ENCODE results near the gene ZNRF3.

DNA sequence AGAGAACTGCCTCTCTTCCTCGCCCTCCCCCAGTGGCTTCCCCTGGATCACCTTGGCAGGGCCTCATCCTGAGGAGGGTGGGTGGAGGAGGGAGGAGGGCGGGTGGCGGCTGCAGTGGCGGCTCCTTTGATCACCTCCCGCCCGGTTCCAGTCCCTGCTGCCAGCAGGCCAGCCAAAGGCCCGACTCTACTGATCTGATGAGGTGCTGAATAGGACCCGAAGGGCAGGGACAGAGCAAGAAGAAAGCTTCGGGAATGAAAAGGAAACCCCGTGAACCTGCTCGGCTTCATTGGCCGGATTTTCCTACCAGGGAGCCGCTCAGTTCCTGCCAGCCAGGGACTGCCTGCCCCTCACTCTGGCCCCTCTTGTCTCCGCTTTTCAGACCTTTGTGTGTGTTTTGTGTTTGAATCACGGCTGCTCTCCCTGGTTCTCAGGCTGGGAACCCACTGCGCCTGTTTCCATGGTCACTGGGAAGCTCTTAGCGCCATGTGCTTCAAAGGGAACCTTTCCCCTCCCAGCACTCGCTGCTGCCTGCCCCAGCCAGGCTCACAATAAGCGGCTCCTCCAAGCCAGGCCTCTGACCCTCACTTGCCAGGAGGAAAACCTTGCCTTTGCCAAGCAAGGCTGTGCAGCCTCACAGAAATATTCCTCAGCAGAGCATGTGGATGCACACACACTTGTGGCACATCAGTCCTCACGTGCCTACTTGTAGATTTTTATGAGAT, 121.4 kb downstream of the ZNRF3 start:
- no peak for TF ChIP-seq POLR2A (IDR thresholded peaks at IDR 0.05)
- TF ChIP-seq, protein P1, sequence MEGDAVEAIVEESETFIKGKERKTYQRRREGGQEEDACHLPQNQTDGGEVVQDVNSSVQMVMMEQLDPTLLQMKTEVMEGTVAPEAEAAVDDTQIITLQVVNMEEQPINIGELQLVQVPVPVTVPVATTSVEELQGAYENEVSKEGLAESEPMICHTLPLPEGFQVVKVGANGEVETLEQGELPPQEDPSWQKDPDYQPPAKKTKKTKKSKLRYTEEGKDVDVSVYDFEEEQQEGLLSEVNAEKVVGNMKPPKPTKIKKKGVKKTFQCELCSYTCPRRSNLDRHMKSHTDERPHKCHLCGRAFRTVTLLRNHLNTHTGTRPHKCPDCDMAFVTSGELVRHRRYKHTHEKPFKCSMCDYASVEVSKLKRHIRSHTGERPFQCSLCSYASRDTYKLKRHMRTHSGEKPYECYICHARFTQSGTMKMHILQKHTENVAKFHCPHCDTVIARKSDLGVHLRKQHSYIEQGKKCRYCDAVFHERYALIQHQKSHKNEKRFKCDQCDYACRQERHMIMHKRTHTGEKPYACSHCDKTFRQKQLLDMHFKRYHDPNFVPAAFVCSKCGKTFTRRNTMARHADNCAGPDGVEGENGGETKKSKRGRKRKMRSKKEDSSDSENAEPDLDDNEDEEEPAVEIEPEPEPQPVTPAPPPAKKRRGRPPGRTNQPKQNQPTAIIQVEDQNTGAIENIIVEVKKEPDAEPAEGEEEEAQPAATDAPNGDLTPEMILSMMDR (IDR thresholded peaks at IDR 0.05) = no peak

All from uterus (tissue), 2 donors.